Right atrium auricular region (tissue), 2 donors: ENCODE measurements around the gene DPM2. TPM values are rescaled to one million over a fixed set of nuclear protein-coding genes. Genes with fewer than 3 reads are reported as not detected.
A peak's percentile ranks its signal among the peaks of the same experiment; 100 is the strongest.

Experiments
- DNase-seq: peaks from one replicate; pipeline ENCODE4 v3.0.0-alpha.2; 2019; ENCODE audit warnings: low spot score
- H3K27ac ChIP-seq, 2 donors: fragments of 200-600 bp; sonication (generic); 1 replicate in 1 of 2; 2 replicates in 1 of 2; pipeline ENCODE4 v1.5.1; 2016 to 2019
- H3K27me3 ChIP-seq, 2 donors: fragments of 200-600 bp; sonication (generic); one replicate each; pipeline versions ENCODE4 v1.5.1 to v1.6.0; 2017 to 2019
- H3K36me3 ChIP-seq: fragments of 200-600 bp; sonication (generic); one replicate; pipeline ENCODE4 v1.5.1; 2016
- H3K4me1 ChIP-seq, 2 donors: fragments of 200-600 bp; sonication (generic); one replicate each; pipeline versions ENCODE4 v1.5.1 to v1.6.0; 2017 to 2019
- H3K4me3 ChIP-seq, 2 donors: fragments of 200-600 bp; sonication (generic); 1 replicate in 1 of 2; 2 replicates in 1 of 2; pipeline ENCODE4 v1.5.1; 2017 to 2019; ENCODE audit warnings: mild to moderate bottlenecking in 1 of 2, moderate library complexity in 1 of 2
- H3K9me3 ChIP-seq, 2 donors: fragments of 200-600 bp; sonication (generic); one replicate each; pipeline ENCODE4 v1.5.1; 2019
- CTCF ChIP-seq, 2 donors: fragments of 200-600 bp; sonication (generic); IDR thresholded peaks; one replicate each; pipeline ENCODE4 v1.5.1; 2019; ENCODE audit warnings: antibody characterized with exemption in 2 of 2
- total RNA-seq, 2 donors: library from RNA; depleted of rRNA; stranded (reverse); fragments of >200 nt; gene quantifications; one replicate each; pipeline ENCODE4 v1.1.0, GENCODE V29; 2016

DPM2 gene
- total RNA-seq, 2 donors from 2014 or later: 4.7 to 11.4 TPM

GRCh38 chr9:127977884-127978647, 40.4 kb upstream of the DPM2 start:
- TF ChIP-seq CTCF (IDR thresholded peaks at IDR 0.05): no peak
- Histone ChIP-seq H3K4me3 (peak overlapping the region; percentile 75 to 86), H3K27me3 (no peaks in the 10 kb centered on the region), H3K9me3 (no peaks in the 10 kb centered on the region), H3K27ac (peak overlapping the region; percentile 87 to 91), H3K4me1 (peaks cover 0 to 81% of the 10 kb centered on the region in 2 donors), H3K36me3 (no peaks in the 10 kb centered on the region)
- DNase-seq: peak; percentile 87

- H3K27ac ChIP-seq: peak overlapping the region; percentile 87 to 91
- H3K4me1 ChIP-seq: peaks cover 0 to 89% of the 10 kb centered on the region in 2 donors
- no peaks in the 10 kb centered on the region for H3K9me3 ChIP-seq
- no peak for TF ChIP-seq CTCF (IDR thresholded peaks at IDR 0.05)
- no peaks in the 10 kb centered on the region for H3K27me3 ChIP-seq
- H3K4me3 ChIP-seq: peak overlapping the region; percentile 75 to 86
- DNase-seq: no peak
- H3K36me3 ChIP-seq: no peaks in the 10 kb centered on the region
These were observed 39.6 kb upstream of the DPM2 start for GRCh38 chr9:127977009-127977883.

GRCh38 chr9:127976498-127976897, 38.8 kb upstream of the DPM2 start:
- TF ChIP-seq CTCF (IDR thresholded peaks at IDR 0.05): no peak
- DNase-seq: no peak
- Histone ChIP-seq H3K27me3 (no peaks in the 10 kb centered on the region), H3K4me3 (peak overlapping the region in 1 of 2 donors; percentile 13), H3K4me1 (peaks cover 0 to 91% of the 10 kb centered on the region in 2 donors), H3K36me3 (no peaks in the 10 kb centered on the region), H3K9me3 (no peaks in the 10 kb centered on the region), H3K27ac (peak overlapping the region; percentile 94 to 96)

GRCh38 chr9:127975376-127976315, 38.0 kb upstream of the DPM2 start:
- Histone ChIP-seq H3K36me3 (no peaks in the 10 kb centered on the region), H3K4me3 (no peak overlapping the region), H3K9me3 (no peaks in the 10 kb centered on the region), H3K4me1 (peaks cover 0 to 96% of the 10 kb centered on the region in 2 donors), H3K27ac (peak overlapping the region; percentile 94 to 96), H3K27me3 (no peaks in the 10 kb centered on the region)
- no peak for DNase-seq
- no peak for TF ChIP-seq CTCF (IDR thresholded peaks at IDR 0.05)

- no peaks in the 10 kb centered on the region for H3K27me3 ChIP-seq
- H3K4me1 ChIP-seq: peaks cover 0 to 98% of the 10 kb centered on the region in 2 donors
- no peak for DNase-seq
- H3K27ac ChIP-seq: peak overlapping the region; percentile 94 to 96
- no peak overlapping the region for H3K4me3 ChIP-seq
- H3K9me3 ChIP-seq: no peaks in the 10 kb centered on the region
- no peak for TF ChIP-seq CTCF (IDR thresholded peaks at IDR 0.05)
- no peaks in the 10 kb centered on the region for H3K36me3 ChIP-seq
These were observed 37.2 kb upstream of the DPM2 start for GRCh38 chr9:127974769-127975261.
